LNCaP clone FGC (cell line): ENCODE data around the gene RETSAT.
"Not testable (repeated sequence)": the region's sequence is repeated elsewhere in the genome, so short reads cannot be mapped to it uniquely, and the experiment has no call there.

ENCODE experiments used
- DNase-seq: peaks from one replicate; pipeline ENCODE4 v3.0.0-alpha.2; 2011; ENCODE audit warnings: low read depth
- H3K4me3 ChIP-seq: 2 replicates; pipeline ENCODE4 v1.5.1; 2011; ENCODE audit warnings: mild to moderate bottlenecking, low read depth, low read length, control low read depth
- TF ChIP-seq, protein P1 (sequence below): IDR thresholded peaks from 2 replicates; pipeline ENCODE4 v1.5.1; 2012; ENCODE audit warnings: mild to moderate bottlenecking; ENCODE audit not compliant: control insufficient read depth, insufficient read depth; ENCODE audit errors: extremely low read depth

Gene RETSAT

DNA sequence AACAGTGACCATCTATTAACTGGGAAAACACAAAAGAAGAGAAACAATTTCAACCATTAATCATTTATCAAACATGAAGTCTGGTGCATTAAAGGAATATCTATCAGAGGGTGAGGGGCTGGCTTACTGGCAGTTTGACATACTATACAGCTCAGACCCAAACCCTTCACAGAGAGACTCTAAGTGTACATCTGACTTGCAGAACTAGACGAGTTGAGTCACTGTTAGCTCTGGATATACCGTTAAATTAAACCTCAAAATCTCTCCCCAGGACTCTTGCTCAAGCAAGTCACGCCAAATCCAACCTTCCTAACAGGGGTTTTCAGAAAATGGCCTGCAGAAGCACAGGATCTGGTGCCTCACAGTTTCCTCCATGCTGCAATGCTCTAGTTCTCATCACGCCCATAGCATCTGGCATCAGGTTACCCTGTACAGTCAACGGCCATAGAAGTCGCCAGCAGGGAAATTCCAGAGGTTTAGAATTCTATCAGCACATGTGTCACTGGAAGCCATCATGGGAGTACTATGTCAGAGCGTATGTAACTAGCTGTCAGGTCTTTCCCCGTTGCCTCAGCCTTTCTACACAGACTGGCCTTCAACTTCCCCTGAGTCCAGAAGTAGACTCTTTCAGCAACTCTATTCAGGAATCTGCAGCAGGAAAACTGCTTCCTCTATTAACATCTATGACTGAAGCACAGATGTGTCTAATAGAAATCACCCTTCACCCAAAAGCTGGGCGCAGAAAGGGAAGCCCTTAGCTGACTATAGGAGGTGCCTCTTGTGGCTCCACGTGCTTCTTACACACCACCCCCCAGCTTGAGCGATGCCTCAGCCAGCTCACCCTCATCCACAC lies 35.9 kb downstream of the RETSAT start:
- DNase-seq = no peak
- no peak overlapping the region for H3K4me3 ChIP-seq
- TF ChIP-seq, protein P1, sequence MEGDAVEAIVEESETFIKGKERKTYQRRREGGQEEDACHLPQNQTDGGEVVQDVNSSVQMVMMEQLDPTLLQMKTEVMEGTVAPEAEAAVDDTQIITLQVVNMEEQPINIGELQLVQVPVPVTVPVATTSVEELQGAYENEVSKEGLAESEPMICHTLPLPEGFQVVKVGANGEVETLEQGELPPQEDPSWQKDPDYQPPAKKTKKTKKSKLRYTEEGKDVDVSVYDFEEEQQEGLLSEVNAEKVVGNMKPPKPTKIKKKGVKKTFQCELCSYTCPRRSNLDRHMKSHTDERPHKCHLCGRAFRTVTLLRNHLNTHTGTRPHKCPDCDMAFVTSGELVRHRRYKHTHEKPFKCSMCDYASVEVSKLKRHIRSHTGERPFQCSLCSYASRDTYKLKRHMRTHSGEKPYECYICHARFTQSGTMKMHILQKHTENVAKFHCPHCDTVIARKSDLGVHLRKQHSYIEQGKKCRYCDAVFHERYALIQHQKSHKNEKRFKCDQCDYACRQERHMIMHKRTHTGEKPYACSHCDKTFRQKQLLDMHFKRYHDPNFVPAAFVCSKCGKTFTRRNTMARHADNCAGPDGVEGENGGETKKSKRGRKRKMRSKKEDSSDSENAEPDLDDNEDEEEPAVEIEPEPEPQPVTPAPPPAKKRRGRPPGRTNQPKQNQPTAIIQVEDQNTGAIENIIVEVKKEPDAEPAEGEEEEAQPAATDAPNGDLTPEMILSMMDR = no peak

DNA sequence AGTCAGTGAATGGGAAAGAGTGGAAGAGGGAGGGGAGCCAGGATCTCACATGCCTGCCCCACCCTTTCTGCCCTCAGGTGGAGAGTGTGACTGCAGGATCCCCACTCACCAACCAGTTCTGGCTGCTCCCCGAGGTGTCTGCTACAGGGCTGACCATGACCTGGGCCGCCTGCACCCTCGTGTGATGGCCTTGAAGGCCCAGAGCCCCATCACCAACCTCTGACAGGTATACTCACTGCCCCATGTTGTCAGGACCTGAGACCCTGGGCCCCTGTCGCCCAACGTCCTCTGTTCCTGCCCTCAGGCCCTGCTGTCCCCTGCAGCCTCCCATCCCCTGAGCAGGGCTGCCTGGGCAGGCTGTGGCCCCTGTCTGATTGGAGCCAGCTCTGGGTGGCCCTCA lies 38.4 kb downstream of the RETSAT start:
- DNase-seq, H3K4me3 ChIP-seq: not testable (repeated sequence)

DNA sequence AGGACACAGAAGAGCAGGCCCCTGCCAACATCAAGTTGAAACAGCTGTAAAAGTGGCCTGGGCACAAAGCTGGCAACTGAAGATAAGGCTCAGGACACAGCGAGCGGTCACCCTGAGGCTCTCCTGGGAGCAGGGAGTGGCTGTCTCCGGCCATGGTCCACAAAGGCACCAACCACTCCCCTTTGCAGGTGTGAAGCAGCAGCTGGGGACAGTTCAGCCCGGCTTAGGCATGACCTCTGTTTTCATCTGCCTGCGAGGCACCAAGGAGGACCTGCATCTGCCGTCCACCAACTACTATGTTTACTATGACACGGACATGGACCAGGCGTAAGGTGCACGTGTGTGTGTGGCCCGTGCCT lies 39.5 kb downstream of the RETSAT start:
- no peak for DNase-seq
- no peak overlapping the region for H3K4me3 ChIP-seq
- TF ChIP-seq, protein P1 = no peak

DNA sequence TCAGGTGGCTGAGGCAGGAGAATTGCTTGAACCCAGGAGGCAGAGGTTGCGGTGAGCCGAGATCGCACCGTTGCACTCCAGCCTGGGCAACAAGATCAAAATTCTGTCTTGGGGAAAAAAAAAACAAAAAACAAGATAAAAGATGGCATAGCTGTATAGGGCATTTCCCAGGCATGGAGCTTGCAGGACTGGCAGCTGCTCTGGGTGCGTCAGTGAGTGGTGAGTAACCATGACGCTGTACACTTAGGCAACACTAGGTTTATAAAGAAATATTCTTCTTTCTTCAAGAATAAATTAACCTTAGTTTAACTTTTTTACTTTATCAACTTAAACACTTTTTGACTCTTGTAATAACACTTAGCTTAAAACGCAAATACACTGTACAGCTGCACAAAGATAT lies 41.9 kb downstream of the RETSAT start:
- TF ChIP-seq, protein P1 = no peak
- no peak for DNase-seq
- H3K4me3 ChIP-seq = no peak overlapping the region

DNA sequence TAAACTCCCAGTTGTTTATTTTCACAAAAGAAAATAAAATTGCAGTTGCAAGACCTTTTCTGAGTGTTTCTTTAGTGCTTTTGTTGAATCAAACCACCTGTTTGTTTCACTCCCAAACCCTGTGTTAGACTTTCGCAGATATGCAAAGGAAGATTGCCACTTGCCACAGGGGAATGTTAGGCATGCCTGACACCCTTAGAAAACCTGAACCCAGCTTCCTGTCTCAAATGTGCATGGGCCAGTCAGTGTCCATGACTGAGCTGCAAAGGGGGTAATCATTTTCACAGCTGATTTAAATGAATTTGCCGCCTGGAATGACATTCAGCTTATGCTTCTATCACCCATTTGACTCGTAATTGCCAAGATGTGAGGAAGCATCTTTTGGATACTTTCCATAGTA lies 44.0 kb downstream of the RETSAT start:
- TF ChIP-seq, protein P1 = no peak
- no peak overlapping the region for H3K4me3 ChIP-seq
- DNase-seq = no peak

DNA sequence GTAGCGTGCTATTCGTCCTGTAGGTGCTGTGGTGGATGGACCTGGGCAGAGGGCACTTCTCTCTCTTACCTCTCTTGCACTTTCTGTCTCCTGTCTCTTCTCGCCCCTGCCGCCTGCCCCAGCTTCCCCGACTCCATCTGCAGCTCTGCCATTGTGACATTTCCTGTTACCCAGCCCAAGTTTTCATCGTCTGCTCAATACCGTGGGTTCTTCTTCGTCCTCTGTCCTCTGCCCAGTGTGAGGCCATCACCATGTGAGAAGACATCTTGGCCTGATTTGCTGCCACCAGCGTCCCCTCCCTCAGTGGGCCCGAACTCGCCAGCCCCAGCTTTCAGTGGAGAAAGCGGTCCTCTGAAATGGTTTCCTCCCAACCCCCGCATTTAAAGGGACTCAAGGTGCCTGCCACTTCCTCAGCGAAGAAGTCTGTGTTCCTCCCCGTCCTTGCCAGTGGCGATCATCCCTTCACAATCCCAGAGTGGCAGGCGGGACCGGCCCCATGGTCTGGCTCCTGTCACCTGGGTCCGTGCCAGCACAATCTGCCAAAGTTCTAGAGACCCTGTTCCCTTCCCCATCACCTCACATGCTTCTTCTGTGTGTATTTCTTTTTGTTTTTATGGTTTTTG lies 44.5 kb downstream of the RETSAT start:
- TF ChIP-seq, protein P1 = no peak
- no peak overlapping the region for H3K4me3 ChIP-seq
- DNase-seq = no peak

DNA sequence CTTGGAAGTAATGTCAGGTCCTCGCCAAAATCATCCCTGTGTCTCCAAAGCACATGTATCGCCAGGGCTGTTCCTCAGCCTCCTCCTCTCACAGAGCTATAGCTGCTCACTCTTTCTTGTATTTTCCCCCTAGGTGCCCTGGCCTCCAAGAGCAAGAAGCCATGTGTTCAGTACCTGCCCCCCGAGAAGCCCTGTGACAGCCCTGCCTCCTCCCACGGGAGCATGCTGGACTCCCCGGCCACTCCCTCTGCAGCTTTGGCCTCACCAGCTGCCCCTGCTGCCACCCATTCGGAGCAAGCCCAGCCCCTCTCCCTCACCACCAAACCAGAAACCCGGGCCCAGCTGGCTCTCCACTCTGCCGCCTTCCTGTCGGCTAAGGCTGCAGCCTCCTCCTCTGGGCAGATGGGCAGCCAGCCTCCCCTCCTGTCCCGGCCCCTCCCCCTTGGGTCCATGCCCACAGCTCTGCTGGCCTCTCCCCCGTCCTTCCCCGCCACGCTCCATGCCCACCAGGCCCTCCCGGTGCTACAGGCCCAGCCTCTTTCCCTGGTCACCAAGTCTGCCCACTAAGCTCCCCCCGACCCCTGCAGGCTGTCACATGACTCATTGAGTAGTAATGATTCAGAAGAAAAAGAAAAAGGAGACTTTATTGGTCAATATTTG lies 45.3 kb downstream of the RETSAT start:
- DNase-seq = no peak
- TF ChIP-seq, protein P1 = no peak
- no peak overlapping the region for H3K4me3 ChIP-seq
